RCC 7860 (cell line): ENCODE measurements around the gene UBE2J2.

ENCODE experiments used
- DNase-seq: peaks from one replicate; pipeline ENCODE4 v3.0.0-alpha.2; 2015; ENCODE audit warnings: low spot score
- FAIRE-seq: peaks from 2 replicates; lab custom pipeline; 2012; peaks lifted over from hg19 to GRCh38; lab: Jason Lieb, UNC

UBE2J2 gene

GRCh38 chr1:1216770-1217620, 56.7 kb downstream of the UBE2J2 start:
- DNase-seq (no peak), FAIRE-seq (no peak)

GRCh38 chr1:1215881-1216605, 57.6 kb downstream of the UBE2J2 start:
- FAIRE-seq, result no peak
- DNase-seq, result no peak

GRCh38 chr1:1215080-1215676, 58.5 kb downstream of the UBE2J2 start:
- FAIRE-seq, result no peak
- no peak for DNase-seq

- FAIRE-seq (no peak), DNase-seq (no peak)
Measured at GRCh38 chr1:1213345-1214265, 60.0 kb downstream of the UBE2J2 start, which contains the start of gene TNFRSF4. Gene TNFRSF4 (minus strand): TSS chr1:1214153. CDS start chr1:1214127, 26 bp downstream.

- DNase-seq, result no peak
- FAIRE-seq, result no peak
Measured at GRCh38 chr1:1212780-1213344, 60.8 kb downstream of the UBE2J2 start.

GRCh38 chr1:1211541-1212441, 61.9 kb downstream of the UBE2J2 start:
- DNase-seq (no peak), FAIRE-seq (no peak)

GRCh38 chr1:1210726-1211540, 62.7 kb downstream of the UBE2J2 start:
- no peak for FAIRE-seq
- no peak for DNase-seq

GRCh38 chr1:1208713-1209433, 64.8 kb downstream of the UBE2J2 start:
- DNase-seq, result no peak
- FAIRE-seq, result no peak

GRCh38 chr1:1207571-1207892, 66.1 kb downstream of the UBE2J2 start:
- DNase-seq (no peak), FAIRE-seq (no peak)

- DNase-seq (no peak), FAIRE-seq (no peak)
Measured at GRCh38 chr1:1206966-1207531, 66.6 kb downstream of the UBE2J2 start.

- DNase-seq, result no peak
- no peak for FAIRE-seq
Measured at GRCh38 chr1:1206376-1206965, 67.2 kb downstream of the UBE2J2 start, which contains the start of gene TNFRSF18. Gene TNFRSF18 (minus strand): TSS chr1:1206592. CDS start chr1:1206571, 21 bp downstream.

GRCh38 chr1:1205769-1206375, 67.8 kb downstream of the UBE2J2 start:
- FAIRE-seq, result no peak

GRCh38 chr1:1204998-1205768, 68.5 kb downstream of the UBE2J2 start:
- no peak for DNase-seq
- FAIRE-seq, result no peak

More at GRCh38 chr1:1205769-1206375, 67.8 kb downstream of the UBE2J2 start:
- DNase-seq, result no peak

- DNase-seq (no peak), FAIRE-seq (no peak)
Measured at GRCh38 chr1:1204425-1204920, 69.2 kb downstream of the UBE2J2 start.
